Lower leg skin (tissue), 4 donors: Measurements from ENCODE around the gene ATP2B2. TPM values are rescaled to one million over a fixed set of nuclear protein-coding genes. Genes with fewer than 3 reads are reported as not detected.
A peak's percentile ranks its signal among the peaks of the same experiment; 100 is the strongest.

Experiments
- DNase-seq, 2 donors: peaks; one replicate each; pipeline ENCODE4 v3.0.0-alpha.2; 2019; ENCODE audit warnings: low spot score in 2 of 2
- H3K4me3 ChIP-seq: fragments of 200-600 bp; sonication (generic); 2 replicates; pipeline ENCODE4 v1.5.1; 2017; ENCODE audit warnings: mild to moderate bottlenecking, low read depth; ENCODE audit not compliant: poor library complexity, severe bottlenecking
- POLR2A ChIP-seq, 2 donors: fragments of 450-650 bp; IDR thresholded peaks; one replicate each; pipeline ENCODE4 v1.6.1; 2016 to 2017; ENCODE audit warnings: antibody characterized with exemption in 2 of 2, mild to moderate bottlenecking in 1 of 2, moderate library complexity in 1 of 2
- WGBS, 2 donors: methylation state at CpG; one replicate each; pipeline ENCODE4 v1.1.5; 2018; 5-methylcytosine and 5-hydroxymethylcytosine counted together
- intact Hi-C: fragments of 100-400 bp; cut with DNase I; formaldehyde crosslinking; loops from one replicate; pipeline ENCODE4 v1.15.0; 2023; ENCODE audit warnings: low total_unique reads
- total RNA-seq, 4 donors: library from RNA; depleted of rRNA; stranded (reverse); fragments of >200 nt; gene quantifications; one replicate each; pipeline ENCODE4 v1.1.0, GENCODE V29; 2016
- TF ChIP-seq, protein P1 (sequence below), 3 donors: fragments of 450-650 bp; IDR thresholded peaks; one replicate each; pipeline ENCODE4 v1.5.1; 2016; ENCODE audit warnings: antibody characterized with exemption in 3 of 3, mild to moderate bottlenecking in 3 of 3, moderate library complexity in 2 of 3

Gene ATP2B2
- total RNA-seq, 4 donors from 2014 or later = 0.12 to 0.45 (median 0.19) TPM; not detected in 1

GRCh38 chr3:10523561-10523960 lies 18.2 kb upstream of the ATP2B2 start:
- no peak overlapping the region for H3K4me3 ChIP-seq
- intact Hi-C loops = no loop called here
- no peak for DNase-seq
- 58 to 64% methylated on average over 5 of the region's 5 CpGs for WGBS, 2 donors
- TF ChIP-seq, protein P1, sequence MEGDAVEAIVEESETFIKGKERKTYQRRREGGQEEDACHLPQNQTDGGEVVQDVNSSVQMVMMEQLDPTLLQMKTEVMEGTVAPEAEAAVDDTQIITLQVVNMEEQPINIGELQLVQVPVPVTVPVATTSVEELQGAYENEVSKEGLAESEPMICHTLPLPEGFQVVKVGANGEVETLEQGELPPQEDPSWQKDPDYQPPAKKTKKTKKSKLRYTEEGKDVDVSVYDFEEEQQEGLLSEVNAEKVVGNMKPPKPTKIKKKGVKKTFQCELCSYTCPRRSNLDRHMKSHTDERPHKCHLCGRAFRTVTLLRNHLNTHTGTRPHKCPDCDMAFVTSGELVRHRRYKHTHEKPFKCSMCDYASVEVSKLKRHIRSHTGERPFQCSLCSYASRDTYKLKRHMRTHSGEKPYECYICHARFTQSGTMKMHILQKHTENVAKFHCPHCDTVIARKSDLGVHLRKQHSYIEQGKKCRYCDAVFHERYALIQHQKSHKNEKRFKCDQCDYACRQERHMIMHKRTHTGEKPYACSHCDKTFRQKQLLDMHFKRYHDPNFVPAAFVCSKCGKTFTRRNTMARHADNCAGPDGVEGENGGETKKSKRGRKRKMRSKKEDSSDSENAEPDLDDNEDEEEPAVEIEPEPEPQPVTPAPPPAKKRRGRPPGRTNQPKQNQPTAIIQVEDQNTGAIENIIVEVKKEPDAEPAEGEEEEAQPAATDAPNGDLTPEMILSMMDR (IDR thresholded peaks at IDR 0.05) = no peak
- no peak for TF ChIP-seq POLR2A (IDR thresholded peaks at IDR 0.05)

GRCh38 chr3:10522646-10523303 lies 17.4 kb upstream of the ATP2B2 start:
- no peak overlapping the region for H3K4me3 ChIP-seq
- WGBS, 2 donors = 87 to 92% methylated on average over 3 of the region's 3 CpGs
- intact Hi-C loops = no loop called here
- DNase-seq = peak in 1 of 2 donors; percentile 23
- TF ChIP-seq, protein P1 (IDR thresholded peaks at IDR 0.05) = no peak
- TF ChIP-seq POLR2A (IDR thresholded peaks at IDR 0.05) = no peak

- no peak for TF ChIP-seq POLR2A (IDR thresholded peaks at IDR 0.05)
- TF ChIP-seq, protein P1 (IDR thresholded peaks at IDR 0.05) = no peak
- 74 to 77% methylated on average over 6 of the region's 6 CpGs for WGBS, 2 donors
- H3K4me3 ChIP-seq = no peak overlapping the region
- intact Hi-C loops = no loop called here
- peak in 1 of 2 donors; percentile 40 for DNase-seq
Observed at GRCh38 chr3:10521772-10522441, 16.5 kb upstream of the ATP2B2 start.

DNA sequence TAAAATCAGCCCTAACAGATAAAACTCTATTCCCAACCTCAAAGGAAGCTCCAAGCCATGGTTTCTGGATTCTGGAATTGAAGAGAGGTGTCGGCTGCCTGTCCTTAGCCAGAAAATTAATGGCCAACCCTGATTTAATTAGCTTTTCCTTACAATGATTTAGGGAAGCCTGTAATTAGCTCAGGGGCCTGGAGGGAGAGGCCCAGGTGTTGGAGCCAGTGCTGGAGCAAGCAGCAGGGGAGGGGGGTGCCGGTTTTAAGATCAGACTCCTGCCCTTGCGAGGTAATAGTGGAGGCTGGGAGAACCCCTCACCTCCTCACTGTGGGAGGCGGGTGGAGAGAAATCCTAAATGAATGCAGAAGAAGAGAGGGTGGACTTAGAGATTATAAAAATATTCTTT lies 14.7 kb upstream of the ATP2B2 start:
- TF ChIP-seq, protein P1 (IDR thresholded peaks at IDR 0.05) = no peak
- no peak for TF ChIP-seq POLR2A (IDR thresholded peaks at IDR 0.05)
- DNase-seq = no peak
- 42 to 47% methylated on average over 4 of the region's 4 CpGs for WGBS, 2 donors
- no peak overlapping the region for H3K4me3 ChIP-seq
- intact Hi-C loops = no loop called here

GRCh38 chr3:10519236-10519635 lies 13.8 kb upstream of the ATP2B2 start:
- no peak for TF ChIP-seq POLR2A (IDR thresholded peaks at IDR 0.05)
- TF ChIP-seq, protein P1 (IDR thresholded peaks at IDR 0.05) = no peak
- no peak overlapping the region for H3K4me3 ChIP-seq
- intact Hi-C loops = no loop called here
- DNase-seq = peak in 1 of 2 donors; percentile 56
- 48 to 57% methylated on average over 7 of the region's 7 CpGs for WGBS, 2 donors
